HAP-1 (cell line): Measurements from ENCODE around the gene DPP3.

Source experiments
- DNase-seq, 2 experiments: peaks; one replicate each; pipeline ENCODE4 v3.0.0-alpha.2; 2016 to 2020; ENCODE audit warnings: low spot score in 2 of 2
- H3K27me3 ChIP-seq: fragments of 250-450 bp; sonication (Bioruptor Pico); 2 replicates; pipeline ENCODE4 v1.5.1; 2020; ENCODE audit warnings: low read depth, mild to moderate bottlenecking, moderate library complexity
- H3K36me3 ChIP-seq: fragments of 250-450 bp; sonication (Bioruptor Pico); replicated peaks from 2 replicates; pipeline ENCODE4 v1.5.1; 2020; ENCODE audit warnings: mild to moderate bottlenecking
- H3K4me1 ChIP-seq: fragments of 250-450 bp; sonication (Bioruptor Pico); 2 replicates; pipeline ENCODE4 v1.5.1; 2020; ENCODE audit warnings: mild to moderate bottlenecking
- H3K4me3 ChIP-seq: fragments of 250-450 bp; sonication (Bioruptor Pico); 2 replicates; pipeline ENCODE4 v1.5.1; 2020; ENCODE audit warnings: mild to moderate bottlenecking, moderate library complexity
- H3K9me3 ChIP-seq: fragments of 250-450 bp; sonication (Bioruptor Pico); 2 replicates; pipeline ENCODE4 v1.5.1; 2020; ENCODE audit warnings: mild to moderate bottlenecking, moderate library complexity
- in situ Hi-C: fragments of 300-500 bp; cut with MboI; formaldehyde crosslinking; loops from 3 replicates; pipeline ENCODE4 v1.14.3; 2020; ENCODE audit warnings: low sequenced_read_pairs, inconsistent platforms, mixed read lengths

DPP3 gene

DNA sequence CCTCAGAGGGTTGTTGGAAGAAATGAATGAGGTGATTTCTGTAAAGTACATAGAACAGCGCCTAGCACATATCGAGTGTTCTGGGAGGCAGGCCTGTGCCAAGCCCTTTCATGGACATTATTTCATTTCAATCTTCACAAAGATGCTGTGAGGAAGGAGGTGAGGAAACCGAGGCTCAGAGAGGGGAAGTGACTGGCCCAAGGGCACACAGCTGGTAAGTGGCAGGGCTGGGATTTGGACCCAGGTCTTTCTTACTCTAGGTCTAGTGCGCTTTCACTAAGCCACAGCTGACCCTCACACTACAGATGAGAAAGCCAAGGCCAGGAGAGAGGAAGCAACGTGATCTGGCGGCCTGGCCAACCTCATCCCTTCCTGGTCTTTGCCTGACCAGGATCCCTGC, 11.5 kb upstream of the DPP3 start:
- Histone ChIP-seq H3K4me3 (no peak overlapping the region), H3K4me1 (peaks cover 5% of the 10 kb centered on the region; the same call in 1 of the 2 replicates), H3K9me3 (no peaks in the 10 kb centered on the region), H3K36me3 (peaks cover 13% of the 10 kb centered on the region), H3K27me3 (no peaks in the 10 kb centered on the region)
- in situ Hi-C loops = no loop called here
- DNase-seq = no peak

DNA sequence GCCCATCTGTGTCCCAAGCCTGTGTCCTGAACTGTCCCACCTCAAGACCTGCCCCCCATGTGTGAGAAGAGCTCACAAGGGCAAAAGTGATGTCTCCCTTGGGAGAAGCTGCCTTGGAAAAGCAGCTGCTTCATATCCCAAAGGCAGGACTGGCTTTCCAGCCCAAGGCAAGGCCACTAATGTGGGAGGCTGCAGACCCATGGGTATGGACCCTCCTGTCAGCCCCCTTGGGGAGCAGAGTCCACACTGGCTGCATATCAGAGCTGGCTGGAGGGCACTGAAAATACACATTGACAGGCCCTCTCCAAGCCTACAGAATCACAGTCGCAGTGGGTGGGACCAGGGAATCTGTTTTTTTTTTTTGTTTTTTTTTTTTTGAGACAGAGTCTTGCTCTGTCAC, 10.8 kb upstream of the DPP3 start:
- no peak overlapping the region for H3K4me3 ChIP-seq
- in situ Hi-C loops = no loop called here
- H3K9me3 ChIP-seq = no peaks in the 10 kb centered on the region
- H3K4me1 ChIP-seq = peaks cover 5% of the 10 kb centered on the region; the same call in 1 of the 2 replicates
- H3K27me3 ChIP-seq = no peaks in the 10 kb centered on the region
- peaks cover 19% of the 10 kb centered on the region for H3K36me3 ChIP-seq
- DNase-seq = no peak

DNA sequence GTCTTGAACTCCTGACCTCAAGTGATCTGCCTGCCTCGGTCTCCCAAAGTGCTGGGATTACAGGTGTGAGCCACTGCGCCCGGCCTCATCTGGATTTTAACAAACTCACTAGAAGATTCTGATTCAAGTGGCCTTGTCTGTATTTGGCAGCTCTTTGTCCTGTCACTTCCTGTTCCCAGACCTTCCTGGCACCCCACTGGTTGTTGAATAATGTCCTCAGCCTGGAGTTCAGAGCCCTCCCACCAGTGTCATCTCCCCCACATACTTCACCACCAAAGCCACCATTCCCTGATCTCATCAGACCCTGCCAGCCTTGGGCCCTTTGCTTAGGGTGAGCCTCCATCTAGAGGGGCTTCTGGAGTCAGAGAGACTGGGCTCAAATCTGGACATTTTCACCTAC, 10.2 kb upstream of the DPP3 start:
- in situ Hi-C loops = no loop called here
- no peak for DNase-seq
- Histone ChIP-seq H3K4me1 (peaks cover 5% of the 10 kb centered on the region; the same call in 1 of the 2 replicates), H3K27me3 (no peaks in the 10 kb centered on the region), H3K9me3 (no peaks in the 10 kb centered on the region), H3K4me3 (no peak overlapping the region), H3K36me3 (peaks cover 19% of the 10 kb centered on the region)

DNA sequence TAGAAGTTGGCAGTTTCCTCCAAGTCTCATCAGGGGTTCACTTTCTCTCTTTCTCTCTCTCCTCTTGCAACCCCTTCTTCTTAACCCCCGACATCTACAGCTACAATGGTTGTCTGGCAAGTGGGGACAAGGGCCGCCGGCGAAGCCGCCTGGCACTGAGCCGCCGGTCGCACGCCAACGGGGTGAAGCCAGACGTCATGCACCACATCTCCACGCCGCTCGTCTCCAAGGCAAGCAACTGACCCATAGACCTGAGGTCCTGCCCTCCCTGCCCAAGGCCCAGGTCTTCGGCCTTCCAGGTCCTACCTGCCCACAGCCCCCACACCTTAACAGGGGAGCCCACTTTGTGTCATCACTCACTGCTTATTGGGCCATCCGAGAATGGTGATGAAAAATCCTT, 9.1 kb upstream of the DPP3 start:
- H3K36me3 ChIP-seq = peaks cover 20% of the 10 kb centered on the region

DNA sequence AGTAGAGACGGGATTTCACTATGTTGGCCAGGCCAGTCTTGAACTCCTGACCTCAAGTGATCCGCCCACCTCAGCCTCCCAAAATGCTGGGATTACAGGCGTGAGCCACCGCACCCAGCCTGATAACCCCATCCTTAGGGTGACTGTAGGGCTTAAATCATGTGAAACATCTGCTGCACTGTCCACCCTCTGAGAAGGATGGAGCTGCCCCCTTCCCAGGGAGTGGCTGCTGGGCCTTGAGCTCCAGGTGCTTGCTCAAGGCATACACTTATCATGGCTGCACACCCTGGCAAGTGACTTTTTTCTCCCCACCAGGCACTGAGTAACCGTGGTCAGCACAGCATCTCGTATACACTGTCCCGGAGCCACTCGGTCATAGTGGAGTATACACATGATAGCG, 8.2 kb upstream of the DPP3 start:
- H3K4me3 ChIP-seq = no peak overlapping the region
- DNase-seq = no peak
- no peaks in the 10 kb centered on the region for H3K9me3 ChIP-seq
- peaks cover 22% of the 10 kb centered on the region for H3K36me3 ChIP-seq
- peaks cover 5% of the 10 kb centered on the region; the same call in 1 of the 2 replicates for H3K4me1 ChIP-seq
- in situ Hi-C loops = no loop called here
- H3K27me3 ChIP-seq = no peaks in the 10 kb centered on the region

More for the DNA sequence above, 9.1 kb upstream of the DPP3 start:
- Histone ChIP-seq H3K9me3 (no peaks in the 10 kb centered on the region), H3K4me3 (no peak overlapping the region), H3K27me3 (no peaks in the 10 kb centered on the region), H3K4me1 (peaks cover 5% of the 10 kb centered on the region; the same call in 1 of the 2 replicates)
- in situ Hi-C loops = no loop called here
- no peak for DNase-seq

DNA sequence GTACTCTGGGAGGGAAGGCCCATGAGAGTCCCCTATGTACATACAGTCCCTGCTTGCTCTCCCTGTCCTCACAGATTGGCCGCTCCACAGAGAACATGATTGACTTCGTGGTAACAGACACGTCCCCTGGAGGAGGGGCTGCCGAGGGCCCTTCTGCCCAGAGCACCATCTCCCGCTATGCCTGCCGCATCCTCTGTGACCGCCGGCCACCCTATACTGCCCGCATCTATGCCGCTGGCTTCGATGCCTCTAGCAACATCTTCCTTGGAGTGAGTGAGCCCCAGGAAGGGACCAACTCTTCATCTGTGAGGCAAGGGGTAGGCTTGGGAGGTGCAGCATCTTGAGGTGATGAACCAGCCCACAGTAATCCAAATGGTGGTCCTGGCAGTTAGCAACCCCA, 7.1 kb upstream of the DPP3 start:
- peaks cover 22% of the 10 kb centered on the region for H3K36me3 ChIP-seq

DNA sequence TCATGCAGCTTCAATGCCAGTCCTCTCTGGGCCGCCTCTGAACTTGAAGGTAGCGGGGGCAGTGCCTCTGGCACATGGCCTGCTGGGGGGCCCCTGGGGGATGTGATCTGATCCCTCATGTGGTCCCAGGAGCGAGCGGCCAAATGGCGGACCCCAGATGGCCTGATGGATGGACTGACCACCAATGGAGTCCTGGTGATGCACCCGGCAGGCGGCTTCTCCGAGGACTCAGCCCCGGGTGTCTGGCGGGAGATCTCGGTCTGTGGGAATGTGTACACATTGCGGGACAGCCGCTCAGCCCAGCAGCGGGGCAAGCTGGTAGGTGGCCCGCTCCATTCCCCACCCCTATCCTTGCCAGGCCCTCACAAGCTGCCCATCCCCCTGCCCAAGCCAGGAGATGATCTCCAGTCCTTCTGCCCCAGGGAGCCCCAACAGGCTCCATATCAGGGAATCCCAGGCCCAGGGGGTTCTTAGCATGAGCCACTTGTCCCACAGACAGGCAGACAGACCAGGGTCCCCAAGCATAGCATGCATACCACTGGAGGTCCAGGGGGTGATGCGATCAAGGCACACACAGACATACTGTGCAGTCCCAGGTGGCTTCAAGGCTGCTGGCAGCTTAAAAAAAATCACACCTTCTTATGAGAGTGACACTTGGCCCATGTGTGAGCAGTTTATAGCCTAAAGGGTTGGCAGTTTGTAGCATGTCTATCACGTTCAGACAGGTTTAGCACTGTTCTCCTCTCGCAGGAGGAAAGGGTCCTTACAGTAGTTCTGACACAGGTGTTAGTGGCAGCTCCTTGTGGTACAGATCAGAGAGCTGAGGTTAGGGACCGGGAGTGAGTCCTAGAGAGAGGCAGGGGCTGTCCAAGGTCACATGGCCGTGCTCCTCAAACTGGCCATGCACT, 6.4 kb upstream of the DPP3 start:
- H3K9me3 ChIP-seq = no peaks in the 10 kb centered on the region
- in situ Hi-C loops = no loop called here
- peaks cover 21% of the 10 kb centered on the region for H3K36me3 ChIP-seq
- no peaks in the 10 kb centered on the region for H3K27me3 ChIP-seq
- no peak overlapping the region for H3K4me3 ChIP-seq
- 0 out of 2 replicates have a peak, but pooled peaks cover 3% of the 10 kb centered on the region for H3K4me1 ChIP-seq
- DNase-seq = no peak

More for the DNA sequence above, 7.1 kb upstream of the DPP3 start:
- Histone ChIP-seq H3K4me3 (no peak overlapping the region), H3K9me3 (no peaks in the 10 kb centered on the region), H3K27me3 (no peaks in the 10 kb centered on the region), H3K4me1 (no peaks in the 10 kb centered on the region)
- in situ Hi-C loops = no loop called here
- DNase-seq = no peak

DNA sequence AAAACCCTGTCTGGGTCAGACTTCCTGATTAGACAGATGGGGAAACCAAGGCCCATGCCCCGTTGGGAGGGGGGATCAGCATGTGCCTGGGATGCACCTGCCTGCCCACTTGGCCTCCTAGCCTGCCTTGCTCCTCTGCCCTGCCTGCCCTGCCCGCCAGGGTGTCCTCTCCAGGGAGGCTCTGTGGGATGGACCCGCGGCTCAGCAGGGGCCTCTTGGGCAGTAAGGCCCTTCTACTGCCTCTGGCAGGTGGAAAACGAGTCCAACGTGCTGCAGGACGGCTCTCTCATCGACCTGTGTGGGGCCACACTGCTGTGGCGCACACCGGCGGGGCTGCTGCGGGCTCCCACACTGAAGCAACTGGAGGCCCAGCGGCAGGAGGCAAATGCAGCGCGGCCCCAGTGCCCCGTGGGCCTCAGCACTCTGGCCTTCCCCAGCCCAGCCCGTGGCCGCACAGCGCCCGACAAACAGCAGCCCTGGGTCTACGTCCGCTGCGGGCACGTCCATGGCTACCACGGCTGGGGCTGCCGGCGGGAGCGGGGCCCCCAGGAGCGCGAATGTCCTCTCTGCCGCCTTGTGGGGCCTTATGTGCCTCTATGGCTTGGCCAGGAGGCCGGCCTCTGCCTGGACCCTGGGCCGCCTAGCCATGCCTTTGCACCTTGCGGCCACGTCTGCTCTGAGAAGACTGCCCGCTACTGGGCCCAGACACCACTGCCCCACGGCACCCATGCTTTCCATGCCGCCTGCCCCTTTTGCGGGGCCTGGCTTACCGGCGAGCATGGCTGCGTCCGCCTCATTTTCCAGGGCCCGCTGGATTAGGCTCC, 4.7 kb upstream of the DPP3 start:
- in situ Hi-C loops = no loop called here
- Histone ChIP-seq H3K36me3 (peaks cover 21% of the 10 kb centered on the region), H3K4me3 (no peak overlapping the region), H3K9me3 (no peaks in the 10 kb centered on the region), H3K27me3 (no peaks in the 10 kb centered on the region), H3K4me1 (0 out of 2 replicates have a peak, but pooled peaks cover 7% of the 10 kb centered on the region)
- no peak for DNase-seq

DNA sequence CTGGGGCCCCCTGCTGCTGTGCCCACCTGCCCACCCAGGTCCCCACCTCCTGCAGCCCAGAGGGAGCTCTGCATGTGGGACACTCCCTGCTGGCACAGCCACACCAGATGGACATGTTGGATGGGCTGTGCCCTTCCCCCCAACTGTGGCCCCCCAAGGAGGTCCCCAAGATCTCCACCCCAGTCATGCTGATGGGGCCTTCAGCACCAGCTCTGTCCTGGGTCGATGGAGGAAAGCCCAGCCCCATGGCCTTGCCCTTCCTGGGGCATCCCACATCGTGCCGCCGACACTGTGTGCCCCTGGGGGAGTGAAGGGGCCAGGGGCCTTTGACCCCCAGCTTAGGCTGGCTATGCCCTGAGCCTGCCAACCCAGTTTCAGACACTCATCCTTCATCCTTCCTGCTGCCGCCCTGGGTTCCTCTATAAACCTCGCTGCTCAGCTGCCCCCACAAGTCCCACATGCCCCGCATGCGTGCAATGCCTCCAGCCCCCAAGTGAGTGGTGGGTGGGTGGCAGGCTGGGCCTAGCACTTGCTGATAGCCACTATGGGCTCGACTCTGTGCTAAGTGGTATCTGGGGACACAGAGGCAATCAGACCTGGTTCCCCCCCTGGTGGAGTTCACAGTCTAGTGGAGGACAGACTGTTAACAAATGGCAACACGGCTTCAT, 3.9 kb upstream of the DPP3 start:
- Histone ChIP-seq H3K4me1 (0 out of 2 replicates have a peak, but pooled peaks cover 7% of the 10 kb centered on the region), H3K9me3 (no peaks in the 10 kb centered on the region), H3K27me3 (no peaks in the 10 kb centered on the region), H3K4me3 (no peak overlapping the region), H3K36me3 (peaks cover 21% of the 10 kb centered on the region)
- in situ Hi-C loops = no loop called here
- no peak for DNase-seq

DNA sequence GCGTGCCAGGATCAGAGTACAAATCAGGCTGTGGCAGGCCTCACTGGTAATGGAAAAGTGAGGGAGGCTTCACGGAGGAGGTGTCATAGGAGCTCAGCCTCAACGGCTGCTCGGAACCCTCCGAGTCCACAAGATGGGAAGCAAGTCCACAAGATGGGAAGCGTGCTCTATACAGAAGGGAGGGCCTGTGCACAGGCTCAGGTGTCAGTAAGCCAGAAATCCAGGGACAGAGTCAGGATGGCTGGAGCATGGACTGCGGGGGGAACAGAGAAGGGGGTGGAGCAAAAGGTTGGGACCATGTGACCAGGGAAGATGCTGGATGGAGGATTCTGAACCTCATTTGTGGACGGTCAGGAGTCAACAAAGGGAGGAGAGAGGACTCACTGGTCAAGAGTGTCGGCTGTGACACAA, 3.4 kb upstream of the DPP3 start:
- DNase-seq = peak in 1 of 2 experiments; percentile 42
- Histone ChIP-seq H3K4me3 (no peak overlapping the region), H3K4me1 (0 out of 2 replicates have a peak, but pooled peaks cover 7% of the 10 kb centered on the region), H3K9me3 (no peaks in the 10 kb centered on the region), H3K36me3 (peaks cover 21% of the 10 kb centered on the region), H3K27me3 (no peaks in the 10 kb centered on the region)
- in situ Hi-C loops = no loop called here

DNA sequence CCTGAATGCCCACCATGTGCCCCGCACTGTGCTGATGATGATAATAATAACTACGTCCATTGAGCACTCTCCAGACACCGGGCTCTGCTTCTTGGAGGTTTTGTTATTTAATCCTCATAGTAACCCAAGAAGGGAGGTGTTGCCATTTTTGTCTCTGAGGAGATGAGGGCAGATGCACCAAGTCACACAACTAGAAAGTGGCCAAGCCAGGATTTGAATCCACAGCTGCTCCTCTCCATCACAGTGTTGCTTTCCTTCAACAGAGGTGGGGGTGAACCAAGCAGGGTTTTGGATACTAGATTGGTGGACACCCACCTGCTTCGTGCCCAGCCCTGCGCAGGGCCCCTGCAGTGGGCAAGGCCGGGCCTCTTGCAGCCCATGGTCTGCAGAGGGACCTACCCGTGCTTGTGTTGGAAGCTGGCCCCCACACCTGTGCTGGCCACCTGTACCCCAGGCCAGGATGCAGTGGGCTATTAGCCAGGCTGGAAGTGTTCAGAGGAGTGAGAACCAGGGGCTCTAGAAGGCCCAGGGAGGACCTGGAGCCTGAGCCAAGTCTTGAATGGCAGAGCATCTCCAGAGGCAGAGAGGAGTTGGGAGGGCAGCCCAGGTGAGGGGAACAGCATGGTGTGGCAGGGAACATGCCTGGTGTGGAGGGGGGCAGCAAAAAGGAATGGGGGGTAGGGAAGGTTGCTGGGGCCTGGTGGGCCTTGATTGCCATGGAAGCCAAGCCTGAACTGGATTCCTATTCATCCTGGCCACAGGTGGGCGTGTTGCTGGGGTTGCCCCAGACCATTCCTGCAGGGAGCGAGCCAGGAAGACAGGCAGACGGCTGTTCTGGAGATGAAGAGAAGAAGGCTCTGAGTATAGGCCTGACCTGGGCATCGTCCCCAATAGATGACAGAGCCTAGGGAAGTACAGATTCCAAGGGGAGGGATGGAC, 2.7 kb upstream of the DPP3 start:
- peaks cover 21% of the 10 kb centered on the region for H3K36me3 ChIP-seq
- 0 out of 2 replicates have a peak, but pooled peaks cover 7% of the 10 kb centered on the region for H3K4me1 ChIP-seq
- in situ Hi-C loops = no loop called here
- no peak for DNase-seq
- no peaks in the 10 kb centered on the region for H3K9me3 ChIP-seq
- H3K27me3 ChIP-seq = no peaks in the 10 kb centered on the region
- H3K4me3 ChIP-seq = no peak overlapping the region

DNA sequence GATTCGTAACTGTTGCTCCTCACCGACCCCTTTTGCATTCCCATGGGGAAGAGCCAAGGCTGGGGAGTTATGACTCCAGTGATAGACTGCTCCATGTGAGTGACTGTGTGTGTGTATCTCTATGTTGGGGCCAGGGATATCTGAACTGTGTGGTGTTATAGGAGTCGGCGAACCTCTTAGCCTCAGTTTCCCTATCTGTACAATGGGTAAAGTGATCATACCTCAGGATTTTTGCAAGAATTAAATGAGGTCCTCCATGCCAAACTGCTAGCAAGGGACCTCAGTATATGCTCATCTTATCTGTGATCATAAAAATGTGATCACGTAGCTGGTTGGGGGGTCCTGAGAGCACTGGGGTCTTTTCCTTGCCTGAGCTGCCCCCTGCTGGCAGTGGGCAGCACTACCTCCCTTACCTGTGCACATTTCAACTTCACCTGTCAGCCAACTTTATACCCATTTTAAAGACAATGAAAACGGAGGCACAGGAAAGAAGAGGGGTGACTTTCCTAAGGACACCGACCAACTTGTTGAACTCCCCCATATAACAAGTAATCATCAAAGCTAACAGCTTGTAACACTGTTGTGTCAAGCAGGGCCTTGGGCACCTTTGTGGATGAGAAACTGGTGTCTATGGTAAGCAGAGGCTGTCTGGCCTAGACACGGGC, 1.4 kb upstream of the DPP3 start:
- Histone ChIP-seq H3K4me1 (0 out of 2 replicates have a peak, but pooled peaks cover 7% of the 10 kb centered on the region), H3K27me3 (no peaks in the 10 kb centered on the region), H3K9me3 (no peaks in the 10 kb centered on the region), H3K4me3 (peak overlapping the region; percentile 70), H3K36me3 (peaks cover 15% of the 10 kb centered on the region)
- in situ Hi-C loops = no loop called here
- DNase-seq = peak in 1 of 2 experiments; percentile 40
